ENCODE data around the gene FBXW12. TPM values are rescaled to one million over a fixed set of nuclear protein-coding genes. Genes with fewer than 3 reads are reported as not detected.

FBXW12 gene
- total RNA-seq, 1 experiment from 2014 or later: 0.74 TPM

DNA sequence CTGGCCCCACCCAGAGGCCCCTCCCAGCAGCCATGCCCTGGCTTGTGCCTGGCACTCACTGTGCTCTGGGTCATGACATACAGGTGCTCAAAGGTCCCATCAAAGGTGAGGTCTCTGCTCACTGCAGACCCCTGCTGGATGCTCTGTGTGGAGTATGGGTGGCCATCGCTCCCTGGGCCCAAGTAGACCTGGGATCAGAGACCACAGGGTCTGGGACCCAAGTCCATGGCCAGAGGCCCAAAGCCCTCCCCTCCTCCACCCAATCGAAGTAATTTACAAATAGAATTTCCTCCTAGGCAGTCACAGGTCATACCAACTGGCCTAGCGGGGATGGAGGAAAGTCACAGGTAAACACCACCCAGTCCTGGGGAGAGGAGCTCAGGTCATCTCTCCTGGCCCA is 50.3 kb downstream of the FBXW12 start:
- no peaks in the 10 kb centered on the region for H4K20me1 ChIP-seq (ENCODE audit: control insufficient read depth, insufficient read depth, insufficient read length)

More for the DNA sequence above, 50.3 kb downstream of the FBXW12 start:
- no peak overlapping the region for H3K9ac ChIP-seq (ENCODE audit: extremely low read depth, insufficient read length, low read length)
- Mint-ChIP-seq H3K4me1 (peaks cover 19 to 22% of the 10 kb centered on the region in 2 experiments), H3K27me3 (ENCODE audit: low read depth) (no peaks in the 10 kb centered on the region), H3K9me3 (no peaks in the 10 kb centered on the region), H3K4me3 (no peak overlapping the region), H3K27ac (no peak overlapping the region), H3K36me3 (ENCODE audit: insufficient read depth in 1 of 3, low read depth in 3 of 3) (peaks cover 27 to 61% (median 58%) of the 10 kb centered on the region in 3 experiments; a peak in 6 of 7 replicates)
- no peaks in the 10 kb centered on the region for H3K79me1 ChIP-seq (ENCODE audit: insufficient read depth, low read depth, low read length, poor library complexity, severe bottlenecking)
- H3K23ac ChIP-seq (ENCODE audit: insufficient read length, low read depth, low read length): no peak overlapping the region
- no peak overlapping the region for H2BK15ac ChIP-seq (ENCODE audit: low read depth, low read length)
- no peaks in the 10 kb centered on the region for H3K9me3 ChIP-seq (ENCODE audit: control insufficient read depth, low read depth, low read length)
- TF ChIP-seq, protein P1, sequence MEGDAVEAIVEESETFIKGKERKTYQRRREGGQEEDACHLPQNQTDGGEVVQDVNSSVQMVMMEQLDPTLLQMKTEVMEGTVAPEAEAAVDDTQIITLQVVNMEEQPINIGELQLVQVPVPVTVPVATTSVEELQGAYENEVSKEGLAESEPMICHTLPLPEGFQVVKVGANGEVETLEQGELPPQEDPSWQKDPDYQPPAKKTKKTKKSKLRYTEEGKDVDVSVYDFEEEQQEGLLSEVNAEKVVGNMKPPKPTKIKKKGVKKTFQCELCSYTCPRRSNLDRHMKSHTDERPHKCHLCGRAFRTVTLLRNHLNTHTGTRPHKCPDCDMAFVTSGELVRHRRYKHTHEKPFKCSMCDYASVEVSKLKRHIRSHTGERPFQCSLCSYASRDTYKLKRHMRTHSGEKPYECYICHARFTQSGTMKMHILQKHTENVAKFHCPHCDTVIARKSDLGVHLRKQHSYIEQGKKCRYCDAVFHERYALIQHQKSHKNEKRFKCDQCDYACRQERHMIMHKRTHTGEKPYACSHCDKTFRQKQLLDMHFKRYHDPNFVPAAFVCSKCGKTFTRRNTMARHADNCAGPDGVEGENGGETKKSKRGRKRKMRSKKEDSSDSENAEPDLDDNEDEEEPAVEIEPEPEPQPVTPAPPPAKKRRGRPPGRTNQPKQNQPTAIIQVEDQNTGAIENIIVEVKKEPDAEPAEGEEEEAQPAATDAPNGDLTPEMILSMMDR (conservative IDR thresholded peaks at IDR 0.05): peak; percentile 45; the same call in 2 of the 3 replicates
- H2BK120ac ChIP-seq (ENCODE audit: low read depth, low read length, poor library complexity, severe bottlenecking): no peak overlapping the region
- H3K79me2 ChIP-seq (ENCODE audit: insufficient read depth, low read length): peaks cover 22% of the 10 kb centered on the region; the same call in 1 of the 2 replicates
- no peak overlapping the region for H4K8ac ChIP-seq (replicated peaks; ENCODE audit: insufficient read length, low read depth, low read length)
- no peak overlapping the region for H3K14ac ChIP-seq (ENCODE audit: insufficient read depth, low read length)
- no peak overlapping the region for H2AK5ac ChIP-seq (ENCODE audit: insufficient read length, low read length)
- no peaks in the 10 kb centered on the region for H3K23me2 ChIP-seq (ENCODE audit: insufficient read length, low read depth, low read length, poor library complexity, severe bottlenecking)
- peaks cover 2% of the 10 kb centered on the region; the same call in 1 of the 2 replicates for H3K4me1 ChIP-seq (ENCODE audit: insufficient read depth, low read length)
- no peak overlapping the region for H3K18ac ChIP-seq (ENCODE audit: insufficient read length, low read depth, low read length)
- no peak overlapping the region for H3T11ph ChIP-seq (ENCODE audit: low read length)
- no peak overlapping the region for H2BK5ac ChIP-seq (ENCODE audit: insufficient read length, low read length)
- DNase-seq: peak; percentile 42
- no peak overlapping the region for H4K5ac ChIP-seq (ENCODE audit: insufficient read length, low read depth, low read length)
- H3K4ac ChIP-seq (ENCODE audit: low read depth, low read length): no peak overlapping the region
- no peak overlapping the region for H3K56ac ChIP-seq (ENCODE audit: insufficient read length, low read depth, low read length)
- no peak overlapping the region for H3K4me2 ChIP-seq (ENCODE audit: insufficient read depth, insufficient read length, low read length)
- H4K91ac ChIP-seq (ENCODE audit: insufficient read length, low read depth, low read length): no peak overlapping the region
- no peak overlapping the region for H3K27ac ChIP-seq (ENCODE audit: insufficient read length, low read depth, low read length)
- no peaks in the 10 kb centered on the region for H3K27me3 ChIP-seq (ENCODE audit: insufficient read depth, low read length)
- no CpG with 5 or more reads among the region's 3 CpGs for WGBS (ENCODE audit: extremely low coverage, insufficient read length, low lambda C conversion rate)
- H2AFZ ChIP-seq (ENCODE audit: low read length): no peak overlapping the region
- no peak overlapping the region for H2BK20ac ChIP-seq (ENCODE audit: low read depth, low read length, poor library complexity, severe bottlenecking)
- H2BK12ac ChIP-seq (ENCODE audit: insufficient read length, low read depth, low read length): no peak overlapping the region
